Measurements from ENCODE around the gene KLHL29.

GRCh38 chr2:23639406-23639982 is 254.5 kb downstream of the KLHL29 start:
- TF ChIP-seq, protein P1, sequence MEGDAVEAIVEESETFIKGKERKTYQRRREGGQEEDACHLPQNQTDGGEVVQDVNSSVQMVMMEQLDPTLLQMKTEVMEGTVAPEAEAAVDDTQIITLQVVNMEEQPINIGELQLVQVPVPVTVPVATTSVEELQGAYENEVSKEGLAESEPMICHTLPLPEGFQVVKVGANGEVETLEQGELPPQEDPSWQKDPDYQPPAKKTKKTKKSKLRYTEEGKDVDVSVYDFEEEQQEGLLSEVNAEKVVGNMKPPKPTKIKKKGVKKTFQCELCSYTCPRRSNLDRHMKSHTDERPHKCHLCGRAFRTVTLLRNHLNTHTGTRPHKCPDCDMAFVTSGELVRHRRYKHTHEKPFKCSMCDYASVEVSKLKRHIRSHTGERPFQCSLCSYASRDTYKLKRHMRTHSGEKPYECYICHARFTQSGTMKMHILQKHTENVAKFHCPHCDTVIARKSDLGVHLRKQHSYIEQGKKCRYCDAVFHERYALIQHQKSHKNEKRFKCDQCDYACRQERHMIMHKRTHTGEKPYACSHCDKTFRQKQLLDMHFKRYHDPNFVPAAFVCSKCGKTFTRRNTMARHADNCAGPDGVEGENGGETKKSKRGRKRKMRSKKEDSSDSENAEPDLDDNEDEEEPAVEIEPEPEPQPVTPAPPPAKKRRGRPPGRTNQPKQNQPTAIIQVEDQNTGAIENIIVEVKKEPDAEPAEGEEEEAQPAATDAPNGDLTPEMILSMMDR (conservative IDR thresholded peaks at IDR 0.05) = no peak
- no peak for TF ChIP-seq EZH2 (IDR thresholded peaks at IDR 0.05; ENCODE audit: low read depth)
